GM18526 (cell line): ENCODE results near the gene CYP2C18.

Source experiments
- POLR2A ChIP-seq: IDR thresholded peaks from 3 replicates; pipeline ENCODE4 v1.6.1; 2011; ENCODE audit not compliant: insufficient read length; ENCODE audit errors: extremely low read depth

CYP2C18 gene

DNA sequence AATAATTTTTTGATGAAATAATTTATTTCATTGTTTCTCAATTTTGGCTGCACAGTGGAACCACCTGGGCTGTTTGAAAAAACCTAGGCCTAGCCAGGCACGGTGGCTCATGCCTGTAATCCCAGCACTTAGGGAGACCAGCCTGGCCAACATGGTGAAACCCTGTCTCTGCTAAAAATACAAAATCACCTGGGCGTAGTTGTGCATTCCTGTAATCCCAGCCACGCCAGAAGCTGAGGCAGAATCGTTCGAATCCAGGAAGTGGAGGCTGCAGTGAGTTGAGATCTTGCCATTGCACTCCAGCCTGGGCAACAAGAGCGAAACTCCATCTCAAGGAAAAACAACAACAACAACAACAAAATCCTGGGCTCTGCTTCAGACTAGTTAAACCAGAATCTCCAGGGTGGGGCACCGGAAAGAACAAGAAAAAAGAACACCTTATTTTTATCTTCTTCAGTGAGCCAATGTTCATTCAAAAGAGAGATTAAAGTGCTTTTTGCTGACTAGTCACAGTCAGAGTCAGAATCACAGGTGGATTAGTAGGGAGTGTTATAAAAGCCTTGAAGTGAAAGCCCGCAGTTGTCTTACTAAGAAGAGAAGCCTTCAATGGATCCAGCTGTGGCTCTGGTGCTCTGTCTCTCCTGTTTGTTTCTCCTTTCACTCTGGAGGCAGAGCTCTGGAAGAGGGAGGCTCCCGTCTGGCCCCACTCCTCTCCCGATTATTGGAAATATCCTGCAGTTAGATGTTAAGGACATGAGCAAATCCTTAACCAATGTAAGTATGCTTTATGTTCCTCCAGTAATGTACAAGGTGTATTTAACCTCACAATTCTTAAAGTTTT is at the start of gene CYP2C18:
Gene CYP2C18 (plus strand): TSS at position 516 of the 841 bp plus-strand sequence. CDS start 91 bp downstream, at position 607.
- TF ChIP-seq POLR2A, result no peak

DNA sequence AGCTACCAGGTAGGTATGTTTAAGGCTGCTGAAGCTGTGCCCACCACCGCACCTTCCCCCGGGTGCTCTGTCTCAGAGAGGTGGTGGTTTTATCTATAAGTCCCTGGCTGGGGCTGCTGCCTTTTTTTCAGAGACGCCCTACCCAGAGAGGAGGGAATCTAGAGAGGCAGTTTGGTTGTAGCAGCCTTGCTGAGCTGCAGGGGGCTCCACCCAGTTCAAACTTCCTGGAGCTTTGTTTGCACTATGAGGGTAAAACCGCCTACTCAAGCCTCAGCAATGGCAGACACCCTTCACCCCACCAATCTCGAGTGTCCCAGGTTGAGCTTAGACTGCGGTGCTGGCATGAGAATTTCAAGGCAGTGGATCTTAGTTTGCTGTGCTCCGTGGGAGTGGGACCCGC is 43.6 kb upstream of the CYP2C18 start:
- no peak for TF ChIP-seq POLR2A

DNA sequence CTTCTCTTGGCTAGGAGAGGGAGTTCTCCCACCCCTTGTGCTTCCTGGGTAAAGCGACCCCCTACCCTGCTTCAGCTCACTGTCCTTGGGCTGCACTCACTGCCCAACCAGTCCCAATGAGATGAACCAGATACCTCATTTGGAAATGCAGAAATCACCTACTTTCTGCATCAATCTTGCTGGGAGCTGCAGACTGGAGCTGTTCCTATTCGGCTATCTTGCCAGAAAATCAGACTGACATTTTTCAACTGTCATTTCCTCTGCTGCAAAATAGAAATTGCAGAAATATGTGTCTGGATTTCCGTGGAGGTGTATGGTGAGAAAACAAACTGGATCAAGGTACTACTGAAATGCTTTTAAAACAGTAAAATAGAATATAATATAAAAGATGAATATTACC is 43.0 kb upstream of the CYP2C18 start:
- TF ChIP-seq POLR2A, result no peak

DNA sequence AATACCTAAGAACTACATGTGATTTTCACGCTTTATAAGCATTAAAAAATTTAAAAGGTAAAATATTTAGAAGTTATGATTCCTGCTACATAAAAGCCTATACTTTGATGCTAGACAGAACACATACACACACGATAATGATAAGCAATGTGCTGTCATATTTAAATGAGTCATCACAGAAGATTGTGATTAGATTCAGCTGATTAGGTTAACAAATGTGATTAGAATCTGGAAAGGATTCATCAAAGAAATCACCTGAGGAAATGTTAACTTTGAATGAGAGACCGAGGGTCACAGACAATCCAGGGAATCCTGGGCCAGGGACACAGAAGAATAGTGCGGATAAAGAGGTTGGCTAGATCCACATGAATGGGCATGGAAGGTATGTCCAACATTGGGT is 42.0 kb upstream of the CYP2C18 start:
- no peak for TF ChIP-seq POLR2A

DNA sequence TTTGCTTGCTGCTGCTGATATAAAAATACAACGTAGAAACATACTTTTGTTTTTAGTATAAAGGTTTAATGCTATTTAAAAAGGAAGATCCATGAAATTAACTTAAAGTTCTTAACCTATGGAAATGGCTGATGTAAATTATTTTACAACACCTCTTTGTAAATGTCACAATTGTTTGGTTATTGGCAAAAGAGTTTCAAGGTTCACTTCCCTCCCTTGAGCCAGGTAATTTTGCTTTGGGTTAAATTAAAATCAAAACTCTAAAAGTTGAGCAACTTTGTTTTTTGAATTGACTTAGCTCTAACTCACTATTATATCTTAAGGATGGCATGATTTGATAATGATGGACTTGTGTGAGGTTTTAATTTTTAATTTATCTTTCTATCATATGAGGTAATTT is 39.2 kb upstream of the CYP2C18 start:
- TF ChIP-seq POLR2A, result no peak

DNA sequence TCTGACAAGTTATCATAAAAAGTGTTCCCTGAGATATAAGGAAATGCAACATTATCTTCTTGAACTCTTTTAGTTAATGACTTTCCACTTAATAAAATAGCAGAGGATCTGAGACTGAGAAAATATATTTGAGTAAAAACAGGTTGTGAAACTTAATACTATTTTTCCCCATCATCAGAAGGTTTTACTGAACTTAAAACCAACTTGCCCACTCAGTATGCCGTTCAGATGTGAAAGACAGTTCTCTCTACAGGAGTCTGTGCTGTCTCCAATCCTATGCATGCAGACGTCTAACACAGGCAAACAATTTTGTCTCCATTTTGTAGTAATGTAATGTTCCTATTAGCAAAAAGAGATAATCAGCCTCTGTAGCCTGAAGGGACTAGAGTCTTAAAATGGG is 38.2 kb upstream of the CYP2C18 start:
- no peak for TF ChIP-seq POLR2A

DNA sequence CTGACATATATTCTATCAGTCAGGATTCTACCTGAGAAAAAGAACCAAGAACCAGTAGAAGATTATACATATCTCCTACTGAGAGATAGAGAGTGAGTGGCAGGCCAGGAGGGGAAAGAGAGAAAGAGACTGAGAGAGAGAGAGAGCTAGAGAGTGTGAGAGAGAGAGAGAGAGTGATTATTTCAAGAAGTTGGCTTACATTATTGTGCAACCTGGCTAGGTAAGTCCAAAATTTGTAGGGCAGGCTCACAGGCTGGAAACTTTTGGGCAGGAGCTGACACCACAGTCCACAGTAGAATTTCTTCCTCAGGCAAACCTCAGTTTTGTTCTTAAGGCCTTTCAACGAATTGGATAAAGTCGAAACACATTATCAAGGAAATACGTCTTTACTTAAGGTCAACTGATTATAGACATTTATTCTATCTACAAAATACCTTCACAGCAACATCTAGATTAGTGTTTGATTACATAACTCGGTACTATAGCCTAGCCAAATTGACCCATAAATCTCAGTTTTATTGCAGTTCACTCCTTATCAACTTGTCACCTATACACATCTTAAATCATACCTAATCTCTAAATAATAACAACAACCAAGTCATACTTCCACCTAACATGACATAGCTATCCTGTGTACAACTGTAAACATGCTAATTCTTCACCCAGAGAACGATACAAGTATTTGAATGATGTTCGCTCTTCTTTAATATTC is 17.0 kb upstream of the CYP2C18 start:
- no peak for TF ChIP-seq POLR2A

DNA sequence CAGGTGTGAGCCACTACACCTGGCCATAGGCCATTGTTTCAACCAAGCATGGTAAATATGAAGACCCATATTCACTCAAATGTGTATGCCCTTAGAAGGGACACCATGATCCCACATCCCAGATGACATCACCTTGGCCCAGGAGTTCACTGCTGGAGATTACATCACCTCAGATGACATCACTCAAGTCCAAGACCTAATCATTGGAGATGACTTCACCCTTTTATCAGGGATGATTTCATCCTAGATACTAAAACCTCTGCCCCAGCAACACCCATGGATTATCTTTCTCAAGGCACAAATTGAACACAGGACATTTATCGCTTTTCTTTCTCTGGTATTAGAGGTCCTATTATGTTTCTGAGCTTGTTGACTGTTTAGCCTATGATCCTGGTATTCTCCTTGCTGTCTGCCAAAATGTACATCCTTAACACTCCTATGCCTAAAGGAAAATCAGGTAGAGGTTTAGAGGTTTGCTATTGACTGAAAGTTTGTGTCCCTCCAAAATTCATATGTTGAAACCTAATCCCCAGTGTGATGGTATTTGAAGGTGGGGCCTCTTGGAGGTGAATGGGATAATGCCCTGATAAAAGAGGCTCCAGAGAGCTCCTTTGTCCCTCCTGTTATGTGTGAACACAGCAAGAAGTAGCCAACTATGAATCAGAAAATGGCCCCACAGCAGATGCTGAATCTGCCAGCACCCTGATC is 9.8 kb upstream of the CYP2C18 start:
- no peak for TF ChIP-seq POLR2A

DNA sequence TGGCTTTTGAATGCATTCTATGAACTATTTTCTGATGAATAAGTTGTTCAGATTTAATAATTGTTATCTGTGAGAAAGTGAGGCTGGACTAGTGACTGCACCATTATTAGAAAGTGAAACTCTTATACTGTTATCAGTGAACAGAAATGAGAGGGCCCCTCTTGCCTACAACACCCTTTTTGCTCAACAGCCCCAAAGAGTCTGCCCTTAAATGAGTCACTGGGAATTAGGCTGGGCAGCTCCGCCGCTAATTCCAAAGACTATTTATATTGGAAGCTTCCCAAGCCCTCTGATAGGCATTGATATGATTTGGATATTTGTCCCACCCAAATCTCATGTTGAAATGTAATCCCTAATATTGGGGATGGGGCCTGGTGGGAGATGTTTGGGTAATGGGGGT is 7.0 kb upstream of the CYP2C18 start:
- no peak for TF ChIP-seq POLR2A

DNA sequence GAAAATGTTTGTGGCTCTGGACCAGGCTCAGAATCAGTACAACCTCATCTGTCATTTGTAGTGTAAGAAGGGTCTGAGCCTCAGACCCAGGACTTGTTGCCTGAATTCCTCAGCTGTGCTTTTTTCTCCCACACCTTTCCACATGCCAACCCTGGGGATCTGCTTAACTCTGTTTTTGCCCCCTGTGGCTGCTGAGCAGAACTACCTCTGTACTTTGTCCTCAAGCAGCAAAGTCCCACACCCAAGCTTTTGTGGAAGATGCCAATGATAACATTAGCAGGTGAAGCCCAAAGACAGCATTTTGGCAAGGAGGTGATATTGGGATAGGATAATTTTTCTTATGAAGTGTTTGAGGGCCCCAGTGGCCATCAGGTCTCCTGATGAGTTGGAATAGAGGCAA is 5.8 kb upstream of the CYP2C18 start:
- no peak for TF ChIP-seq POLR2A

DNA sequence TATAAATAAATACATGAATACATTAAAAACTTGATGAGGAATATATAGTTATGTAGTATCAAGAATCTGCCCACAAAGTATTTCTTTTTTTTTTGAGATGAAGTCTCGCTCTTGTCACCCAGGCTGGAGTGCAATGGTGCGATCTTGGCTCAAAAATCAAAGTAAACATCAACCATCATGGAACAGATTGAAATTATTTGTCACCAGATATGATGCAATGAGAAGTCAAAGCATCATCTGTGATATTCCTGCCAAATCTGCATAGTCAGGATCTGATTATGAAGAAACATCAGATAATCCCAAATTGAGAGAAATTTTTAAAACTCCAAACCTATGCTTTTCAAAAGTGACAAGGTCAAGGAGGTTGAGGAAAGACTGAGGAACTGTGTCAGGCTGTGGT is 5.1 kb upstream of the CYP2C18 start:
- no peak for TF ChIP-seq POLR2A

DNA sequence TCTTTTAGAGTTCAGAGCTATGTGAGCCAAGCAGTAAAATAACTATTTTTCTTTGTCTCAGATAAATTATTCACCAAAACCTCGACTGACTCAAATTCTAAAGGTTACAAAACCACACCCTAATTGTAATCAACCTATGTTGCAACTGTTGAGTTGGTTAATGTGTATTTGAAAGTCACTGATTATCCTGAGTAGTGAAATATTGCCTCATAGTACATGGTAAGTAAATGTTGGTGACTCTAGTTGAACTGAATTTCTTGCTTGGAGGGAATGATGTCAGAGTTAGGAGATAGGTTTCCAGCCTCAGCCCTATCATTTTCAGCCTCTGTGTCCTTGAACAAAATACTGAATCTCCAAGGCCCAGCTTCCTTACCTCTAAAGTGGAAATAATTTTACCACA is 3.0 kb upstream of the CYP2C18 start:
- no peak for TF ChIP-seq POLR2A

DNA sequence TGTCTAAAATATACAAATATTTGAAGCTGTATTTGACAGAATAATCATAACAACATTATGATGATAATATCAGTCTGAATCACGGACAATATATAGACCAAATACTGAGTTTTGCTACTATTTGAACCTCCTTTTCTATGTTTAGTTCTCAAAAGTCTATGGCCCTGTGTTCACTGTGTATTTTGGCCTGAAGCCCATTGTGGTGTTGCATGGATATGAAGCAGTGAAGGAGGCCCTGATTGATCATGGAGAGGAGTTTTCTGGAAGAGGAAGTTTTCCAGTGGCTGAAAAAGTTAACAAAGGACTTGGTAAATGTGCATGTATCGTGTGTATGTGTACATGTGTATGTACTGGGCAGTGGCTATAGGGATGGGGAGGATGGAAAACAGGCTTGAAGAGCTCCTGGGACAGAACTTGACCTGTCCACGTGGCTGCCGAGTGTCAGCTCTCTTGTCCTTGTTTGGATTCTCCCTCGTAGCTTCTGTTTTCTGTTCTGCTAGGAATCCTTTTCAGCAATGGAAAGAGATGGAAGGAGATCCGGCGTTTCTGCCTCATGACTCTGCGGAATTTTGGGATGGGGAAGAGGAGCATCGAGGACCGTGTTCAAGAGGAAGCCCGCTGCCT is 4.2 kb downstream of the CYP2C18 start:
- TF ChIP-seq POLR2A, result no peak

DNA sequence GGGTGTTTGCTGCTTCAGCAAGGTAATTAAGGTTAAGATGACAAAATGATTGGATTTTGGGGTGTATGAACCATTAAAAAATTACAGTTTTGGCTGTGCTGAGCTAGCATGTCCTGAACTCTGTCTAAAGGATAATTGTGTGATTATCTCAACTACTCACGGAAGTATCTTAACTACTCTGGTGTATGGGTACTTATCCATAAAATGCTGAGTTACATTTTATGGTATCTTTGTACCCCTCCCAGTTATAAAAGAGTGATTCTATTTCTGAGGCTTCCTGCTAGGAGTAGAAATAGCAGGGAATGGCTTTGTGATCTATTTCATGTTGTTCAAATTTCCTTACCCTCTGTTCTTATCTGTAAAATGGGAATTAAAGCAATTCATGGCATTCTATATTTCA is 22.6 kb downstream of the CYP2C18 start:
- TF ChIP-seq POLR2A, result no peak

DNA sequence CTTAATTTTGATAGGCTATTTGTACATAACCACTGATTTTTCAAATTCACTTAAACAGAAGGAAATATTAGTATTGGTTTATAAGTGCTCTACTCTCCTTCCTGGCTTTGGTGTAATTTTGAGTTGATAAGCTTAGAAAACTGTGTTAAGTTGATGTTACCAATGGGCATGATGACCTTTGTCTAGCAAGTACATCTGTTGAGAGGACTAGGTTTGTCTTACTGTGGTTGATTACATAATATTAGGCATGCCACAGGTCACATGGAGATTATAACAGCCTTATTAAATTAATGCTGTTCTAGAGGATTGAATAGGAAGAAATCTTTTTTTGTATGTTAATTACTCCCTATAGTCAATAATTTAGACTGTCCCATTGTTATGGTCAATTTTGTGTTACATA is 27.0 kb downstream of the CYP2C18 start:
- no peak for TF ChIP-seq POLR2A

DNA sequence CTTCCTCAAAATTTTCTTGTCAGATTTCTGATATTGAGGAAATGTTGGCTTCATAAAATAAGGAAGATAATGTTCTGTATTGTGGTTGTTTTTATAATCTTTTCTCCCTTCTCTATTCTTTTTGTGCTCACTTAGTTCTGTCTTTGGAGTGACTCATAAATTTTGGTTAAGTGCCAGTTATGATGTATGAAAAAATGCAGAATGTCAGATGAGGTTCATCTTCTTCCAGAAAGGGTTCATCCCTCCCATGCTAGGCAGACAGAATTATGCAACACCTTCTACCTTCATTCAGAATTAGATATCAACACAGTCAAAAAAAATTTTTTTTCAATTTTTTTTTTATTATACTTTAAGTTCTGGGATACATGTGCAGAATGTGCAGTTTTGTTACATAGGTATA is 42.3 kb downstream of the CYP2C18 start:
- TF ChIP-seq POLR2A, result no peak

DNA sequence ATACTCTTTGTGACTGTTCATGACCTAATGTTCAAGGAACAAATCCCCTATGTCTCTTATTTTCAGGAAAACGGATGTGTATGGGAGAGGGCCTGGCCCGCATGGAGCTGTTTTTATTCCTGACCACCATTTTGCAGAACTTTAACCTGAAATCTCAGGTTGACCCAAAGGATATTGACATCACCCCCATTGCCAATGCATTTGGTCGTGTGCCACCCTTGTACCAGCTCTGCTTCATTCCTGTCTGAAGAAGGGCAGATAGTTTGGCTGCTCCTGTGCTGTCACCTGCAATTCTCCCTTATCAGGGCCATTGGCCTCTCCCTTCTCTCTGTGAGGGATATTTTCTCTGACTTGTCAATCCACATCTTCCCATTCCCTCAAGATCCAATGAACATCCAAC is 51.7 kb downstream of the CYP2C18 start:
- no peak for TF ChIP-seq POLR2A
